ENCODE results near the gene ITGAD. TPM values are rescaled to one million over a fixed set of nuclear protein-coding genes. Genes with fewer than 3 reads are reported as not detected.

Gene ITGAD
- 0.06 TPM in 1 of 2 replicates, not detected in the other for total RNA-seq (2014; rRNA removed; shearing (Covaris generic))

DNA sequence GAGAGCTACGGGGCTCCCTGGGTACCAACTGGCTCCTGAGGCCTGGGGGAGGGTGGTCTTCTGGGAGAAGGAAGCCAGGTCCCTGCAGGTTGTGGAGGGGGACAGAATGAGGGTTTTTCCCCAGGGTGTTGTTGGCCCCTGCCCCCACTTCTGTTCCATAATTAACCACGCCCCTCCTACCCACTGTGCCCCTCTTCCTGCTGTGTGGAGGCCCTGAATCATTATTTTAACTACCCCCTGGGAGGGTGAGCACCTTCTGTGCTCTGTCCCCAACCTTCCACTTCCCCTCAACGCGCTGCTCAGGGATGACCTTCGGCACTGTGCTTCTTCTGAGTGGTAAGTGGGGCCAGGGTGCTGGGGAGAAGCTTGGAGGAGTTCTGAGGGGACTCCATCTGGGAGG is at the start of gene ITGAD:
Gene ITGAD (plus strand): TSS at position 280 of the 400 bp plus-strand sequence. CDS start 26 bp downstream, at position 306.
- peak; percentile 40 for DNase-seq (ENCODE audit: low read depth)

DNA sequence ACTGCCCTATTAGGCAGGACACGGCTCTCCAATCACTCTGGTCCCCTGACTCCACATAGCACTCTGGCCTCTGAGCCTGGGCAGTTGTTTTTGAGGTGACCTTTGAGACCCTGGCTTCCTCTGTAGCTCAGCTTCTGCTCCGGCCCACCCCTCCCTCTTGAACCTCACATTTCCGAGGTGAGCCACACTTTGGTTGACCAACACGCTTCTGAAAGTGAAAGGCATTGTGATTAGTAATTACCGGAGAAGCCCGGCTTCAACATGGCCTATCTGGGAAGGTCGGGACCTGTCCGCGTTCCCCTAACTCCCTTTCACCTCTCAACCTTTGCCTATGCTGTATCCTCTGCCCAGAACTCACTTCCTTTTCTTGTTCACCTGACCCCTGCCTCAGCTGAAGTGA is 48.4 kb upstream of the ITGAD start:
- DNase-seq (ENCODE audit: low read depth) = no peak

DNA sequence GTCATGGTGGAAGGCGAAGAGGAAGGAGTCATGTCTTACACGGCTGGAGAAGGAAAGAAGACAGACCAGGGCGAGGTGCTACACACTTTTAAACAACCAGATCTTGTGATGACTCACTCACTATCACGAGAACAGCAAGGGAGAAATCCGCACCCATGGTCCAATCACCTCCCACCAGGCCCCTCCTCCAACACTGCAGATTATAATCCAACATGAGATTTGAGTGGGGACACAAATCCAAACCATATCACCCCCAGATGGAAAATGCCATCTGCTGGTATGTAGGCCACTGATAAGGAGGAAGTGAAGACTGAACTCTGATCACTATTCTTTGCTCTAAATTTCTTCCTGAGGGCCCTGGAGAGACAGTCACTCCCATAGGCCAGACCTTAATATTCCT is 45.7 kb upstream of the ITGAD start:
- no peak for DNase-seq (ENCODE audit: low read depth)

DNA sequence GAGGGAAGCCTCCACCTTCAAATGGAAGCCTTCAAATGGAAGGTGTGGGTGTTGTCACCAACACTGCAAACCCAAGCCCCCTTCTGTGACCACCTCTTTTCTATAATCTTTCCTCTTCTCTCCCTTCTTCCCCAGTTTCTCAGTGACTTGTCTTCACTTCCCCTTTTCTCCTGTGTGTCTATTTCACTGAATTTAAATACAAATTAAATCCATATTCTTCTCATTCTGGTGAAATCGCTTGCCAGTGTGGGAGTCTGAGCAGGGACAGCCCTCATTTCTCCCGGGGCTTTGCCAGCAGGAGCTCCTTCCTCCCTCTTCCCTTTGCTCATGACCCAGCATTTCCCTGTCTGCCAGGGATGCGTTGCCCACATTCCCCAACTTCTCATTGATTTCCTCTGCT is 44.6 kb upstream of the ITGAD start:
- DNase-seq (ENCODE audit: low read depth) = no peak

DNA sequence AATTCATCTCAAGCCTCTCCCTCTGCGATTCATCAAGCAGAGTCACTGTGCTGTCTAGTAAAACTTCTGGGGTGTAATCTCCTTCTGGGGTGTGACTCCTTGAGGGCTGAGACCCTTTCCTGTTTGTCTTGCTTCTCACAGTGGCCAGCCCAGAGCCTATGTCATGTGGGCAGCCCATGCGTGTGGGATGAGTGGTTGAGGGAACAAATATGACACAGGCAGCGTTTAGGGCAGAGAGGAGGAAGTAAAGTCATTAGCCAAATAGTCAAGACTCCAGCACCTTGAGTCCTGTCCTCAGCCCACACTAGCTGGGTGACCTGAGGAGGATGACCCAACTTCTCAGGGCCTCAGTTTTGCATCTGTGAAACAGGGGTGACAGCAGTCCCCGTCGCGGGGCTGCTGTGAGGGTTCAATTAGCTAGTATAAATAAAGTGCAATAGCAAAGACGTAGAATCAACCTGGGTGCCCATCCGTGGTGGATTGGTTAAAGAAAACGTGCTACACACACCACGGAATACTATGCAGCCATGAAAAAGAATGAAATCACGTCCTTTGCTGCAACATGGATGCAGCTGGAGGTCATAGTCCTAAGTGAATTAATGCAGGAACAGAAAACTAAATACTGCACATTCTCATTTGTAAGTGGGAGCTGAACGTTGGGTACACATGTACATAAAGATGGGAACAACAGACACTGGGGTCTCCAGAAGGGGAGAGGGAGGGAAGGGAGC is 42.7 kb upstream of the ITGAD start:
- no peak for DNase-seq (ENCODE audit: low read depth)

DNA sequence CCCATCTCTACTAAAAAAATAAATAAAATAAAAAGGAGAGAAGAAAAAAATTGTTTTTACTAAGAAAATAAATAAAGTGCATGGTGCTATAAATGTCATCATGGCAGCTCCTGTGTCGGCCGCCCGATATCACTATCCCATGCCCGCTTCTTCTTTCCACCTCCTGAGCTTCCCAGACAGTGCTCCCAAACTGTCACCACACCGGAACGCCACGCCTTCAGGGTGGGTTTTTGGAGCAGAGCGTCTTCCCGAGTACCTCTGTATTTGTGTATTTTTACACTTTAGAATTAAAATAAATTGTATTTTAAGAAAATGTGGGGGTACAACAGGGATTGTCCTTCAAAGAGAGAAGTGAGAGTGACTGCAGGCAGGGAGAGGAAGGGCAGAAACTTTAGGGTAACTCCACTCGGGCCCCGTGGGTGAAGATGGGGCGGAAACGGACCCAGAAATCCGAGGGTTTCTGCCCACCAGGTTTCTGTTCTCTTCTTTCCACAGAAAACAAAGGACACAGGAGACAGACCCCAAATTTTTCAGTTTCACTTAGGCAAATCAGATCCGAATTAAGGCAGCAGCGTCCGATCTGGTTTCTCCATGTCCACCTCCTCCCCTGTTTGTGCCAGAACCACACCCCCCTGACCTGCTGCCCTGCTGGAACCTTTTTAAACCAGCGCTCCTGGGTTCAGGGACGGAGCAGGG is 41.7 kb upstream of the ITGAD start:
- no peak for DNase-seq (ENCODE audit: low read depth)

DNA sequence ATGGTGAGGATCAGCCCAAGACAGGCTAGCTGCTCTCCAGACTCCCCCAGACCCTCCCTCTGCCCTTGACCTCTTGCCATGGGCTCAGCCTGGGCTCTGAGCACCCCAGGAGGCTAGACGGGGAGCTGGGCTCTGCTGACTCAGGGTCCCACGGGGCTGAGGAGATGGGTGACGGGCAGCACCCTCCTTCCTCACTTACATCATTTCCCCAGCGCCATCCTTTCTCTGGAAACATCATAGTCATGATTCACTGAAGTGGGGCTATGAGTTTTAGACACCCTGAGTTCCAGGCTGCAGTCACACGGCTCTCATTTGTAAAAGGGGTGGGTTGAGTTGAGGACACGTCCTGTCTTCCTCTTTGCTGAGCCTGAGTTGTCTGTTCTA is 41.2 kb upstream of the ITGAD start:
- DNase-seq (ENCODE audit: low read depth) = peak; percentile 18

DNA sequence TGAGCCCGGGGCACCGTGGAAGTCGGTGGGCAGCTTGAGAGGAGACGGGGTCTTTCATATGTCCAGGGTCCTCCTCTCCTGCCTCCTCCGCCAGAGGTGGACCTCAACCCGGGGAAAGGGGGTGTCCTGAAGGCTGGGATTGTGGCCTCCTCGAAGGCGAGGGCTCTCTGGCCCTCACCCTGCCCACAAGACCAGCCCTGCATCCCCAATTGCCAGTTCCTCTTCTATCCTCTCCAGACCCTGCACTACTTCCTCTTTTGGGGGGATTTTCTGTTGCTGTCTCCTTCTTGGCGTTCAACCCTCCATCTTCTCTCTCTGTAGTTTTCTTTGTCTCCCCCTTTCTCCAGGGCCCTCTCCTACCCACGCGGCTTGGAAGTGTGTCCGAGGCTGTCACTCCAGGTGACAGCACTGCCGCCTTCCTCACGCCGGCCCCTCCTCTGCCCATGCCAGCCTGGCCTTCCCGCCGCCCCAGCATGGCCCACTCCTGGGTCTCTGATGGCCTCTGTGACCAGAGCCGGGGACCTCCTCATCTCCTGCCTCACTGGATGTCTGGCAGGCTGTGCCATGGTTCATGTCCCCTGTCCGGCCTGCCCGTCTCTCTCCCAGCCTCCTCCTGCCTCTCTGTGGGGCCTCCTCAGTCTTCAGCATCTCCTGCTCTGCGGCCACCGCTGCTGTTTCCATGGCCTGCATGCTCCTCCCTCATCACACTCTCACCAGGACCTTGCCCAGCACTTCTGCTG is 40.6 kb upstream of the ITGAD start:
- DNase-seq (ENCODE audit: low read depth) = no peak

DNA sequence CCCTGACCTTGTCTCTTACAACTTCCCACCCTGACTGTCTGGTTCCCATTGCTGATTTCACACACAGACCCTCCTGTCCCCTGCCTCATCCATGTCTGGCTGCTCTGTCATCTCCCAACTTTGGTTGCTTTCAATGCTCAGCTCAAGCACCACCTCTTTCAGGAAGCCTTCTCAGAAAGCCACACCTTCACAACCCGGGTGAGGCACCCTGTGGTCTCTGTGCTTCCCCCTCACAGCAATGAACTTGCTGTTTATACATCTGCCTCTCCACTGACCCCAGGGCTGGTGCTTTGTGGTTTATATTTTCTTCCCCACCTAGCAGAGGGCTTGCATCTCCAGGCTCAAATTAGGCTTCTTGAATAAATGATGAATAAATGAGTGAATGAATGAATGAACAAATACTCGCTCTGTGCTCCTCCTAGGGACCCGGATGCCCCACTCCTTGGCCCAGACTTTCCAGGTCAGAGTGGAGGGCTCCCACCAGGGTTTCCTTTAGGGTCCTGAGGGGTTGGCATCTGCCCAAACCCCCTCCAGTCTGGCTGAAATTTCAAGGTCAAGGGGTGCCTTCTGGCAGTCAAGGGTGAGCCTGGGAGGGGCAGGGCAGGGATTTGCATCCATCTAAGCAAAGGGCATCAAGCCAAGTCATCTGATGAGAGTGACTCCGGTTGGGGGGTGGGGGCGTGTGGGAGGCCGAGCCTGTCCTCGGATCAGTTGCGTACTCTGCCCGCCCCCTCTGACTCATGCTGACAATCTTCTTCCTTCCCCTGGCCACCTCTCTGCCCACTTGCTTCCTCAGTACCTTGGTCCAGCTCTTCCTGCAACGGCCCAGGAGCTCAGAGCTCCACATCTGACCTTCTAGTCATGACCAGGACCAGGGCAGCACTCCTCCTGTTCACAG is 38.5 kb upstream of the ITGAD start, which contains the start of gene ITGAX:
Gene ITGAX (plus strand): TSS at position 783 of the 898 bp plus-strand sequence. CDS start 79 bp downstream, at position 862.
- DNase-seq (ENCODE audit: low read depth) = peak; percentile 80

DNA sequence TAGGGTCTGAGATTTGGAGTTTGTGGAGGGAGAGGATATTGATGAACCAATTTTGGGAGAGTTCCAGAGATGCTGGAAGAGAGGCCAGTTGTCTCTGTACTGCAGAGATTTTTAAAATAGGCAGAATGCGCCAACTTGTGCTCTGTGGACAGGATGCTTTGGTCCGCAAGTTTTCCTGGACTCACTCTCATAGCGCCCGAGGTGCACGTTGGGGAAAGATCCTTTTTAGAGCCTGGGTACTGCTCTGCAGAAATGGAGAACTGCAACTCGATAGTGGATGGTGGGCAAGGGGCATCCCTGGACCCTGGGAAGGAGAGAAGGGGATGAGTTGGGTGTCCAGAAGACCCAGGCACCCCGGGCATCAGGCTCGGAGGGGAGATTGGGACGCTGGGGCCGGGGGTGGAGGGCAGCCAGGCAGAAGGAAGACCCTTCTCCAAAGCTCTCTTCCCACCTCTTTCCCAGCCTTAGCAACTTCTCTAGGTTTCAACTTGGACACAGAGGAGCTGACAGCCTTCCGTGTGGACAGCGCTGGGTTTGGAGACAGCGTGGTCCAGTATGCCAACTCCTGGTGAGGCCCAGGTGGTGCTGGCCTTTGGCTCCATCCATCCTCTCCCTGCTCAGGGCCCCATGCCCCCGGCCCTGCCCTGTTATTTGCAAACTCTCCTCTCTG is 37.6 kb upstream of the ITGAD start:
- no peak for DNase-seq (ENCODE audit: low read depth)

DNA sequence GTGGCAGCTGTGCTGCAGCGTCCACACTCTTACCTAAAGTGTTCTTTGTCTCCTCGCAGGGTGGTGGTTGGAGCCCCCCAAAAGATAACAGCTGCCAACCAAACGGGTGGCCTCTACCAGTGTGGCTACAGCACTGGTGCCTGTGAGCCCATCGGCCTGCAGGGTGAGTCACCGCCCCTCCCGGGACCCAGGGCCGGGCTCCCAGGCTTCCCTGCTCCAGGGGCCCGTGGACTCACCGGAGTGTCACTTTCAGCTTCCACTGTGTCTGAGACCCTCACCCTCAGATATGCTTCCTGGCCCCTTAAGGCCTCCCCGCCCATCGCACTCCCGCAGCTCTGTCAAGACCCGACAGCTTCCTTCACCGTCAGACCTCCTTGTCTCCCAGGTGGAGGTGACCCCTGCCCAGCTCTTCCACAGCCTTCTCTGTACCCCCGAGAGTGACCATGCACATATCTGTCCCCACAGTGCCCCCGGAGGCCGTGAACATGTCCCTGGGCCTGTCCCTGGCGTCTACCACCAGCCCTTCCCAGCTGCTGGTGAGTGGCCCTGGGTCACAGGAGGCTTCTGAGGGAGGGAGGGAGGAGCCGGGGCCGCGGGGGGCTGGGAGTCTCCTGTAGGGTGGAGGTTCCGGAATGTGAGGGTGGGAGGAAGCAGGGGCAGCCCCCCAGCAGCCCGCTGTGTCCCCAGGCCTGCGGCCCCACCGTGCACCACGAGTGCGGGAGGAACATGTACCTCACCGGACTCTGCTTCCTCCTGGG is 36.4 kb upstream of the ITGAD start:
- DNase-seq (ENCODE audit: low read depth) = peak; percentile 15

DNA sequence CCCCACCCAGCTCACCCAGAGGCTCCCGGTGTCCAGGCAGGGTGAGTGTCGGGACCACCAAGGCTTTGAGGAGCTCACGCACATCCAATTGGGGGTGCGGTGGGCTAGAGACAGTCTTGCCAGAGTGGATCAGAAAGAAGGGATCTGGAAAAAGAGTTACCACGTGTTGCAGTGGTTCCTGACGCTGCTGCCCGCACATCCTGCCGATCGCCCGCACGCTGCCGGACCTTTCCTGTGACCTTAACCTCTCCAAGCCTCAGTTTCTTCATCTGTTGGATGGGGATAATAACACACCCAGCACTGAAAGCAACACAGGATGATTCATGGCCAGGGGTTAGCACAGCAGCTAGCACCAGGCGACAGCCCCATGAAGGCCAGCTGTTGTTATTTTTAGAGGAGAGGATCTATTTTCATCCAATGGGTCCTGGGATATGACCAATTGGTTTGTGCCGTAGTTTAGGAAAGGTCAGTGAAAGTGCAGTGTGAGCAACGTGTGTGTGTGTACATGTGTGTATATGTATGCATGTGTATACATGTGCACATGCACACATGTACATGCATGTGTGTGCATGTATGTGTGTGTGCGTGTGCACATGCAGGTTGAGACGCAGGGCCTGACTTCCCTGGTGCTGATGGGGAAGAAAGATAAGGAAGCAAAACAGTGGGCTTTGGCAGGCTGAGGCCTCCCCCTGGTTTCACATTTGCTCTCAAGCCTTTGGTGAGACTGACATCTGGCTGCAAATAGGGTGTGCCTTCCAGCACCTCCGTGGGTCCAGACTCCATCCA is 35.6 kb upstream of the ITGAD start:
- no peak for DNase-seq (ENCODE audit: low read depth)

DNA sequence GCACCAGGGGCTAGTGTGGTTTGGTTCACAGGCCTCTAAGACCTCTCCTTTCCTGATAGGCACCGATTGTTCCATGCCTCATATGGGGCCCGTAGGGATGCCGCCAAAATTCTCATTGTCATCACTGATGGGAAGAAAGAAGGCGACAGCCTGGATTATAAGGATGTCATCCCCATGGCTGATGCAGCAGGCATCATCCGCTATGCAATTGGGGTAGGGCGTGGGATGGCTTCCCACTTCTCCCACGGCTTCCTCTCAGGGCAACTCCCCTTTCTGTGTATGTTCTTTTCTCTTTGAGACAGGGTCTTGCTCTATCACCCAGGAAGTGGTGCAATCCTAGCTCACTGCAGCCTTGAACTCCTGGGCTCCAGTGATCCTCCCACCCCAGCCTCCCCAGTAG is 32.9 kb upstream of the ITGAD start:
- no peak for DNase-seq (ENCODE audit: low read depth)

DNA sequence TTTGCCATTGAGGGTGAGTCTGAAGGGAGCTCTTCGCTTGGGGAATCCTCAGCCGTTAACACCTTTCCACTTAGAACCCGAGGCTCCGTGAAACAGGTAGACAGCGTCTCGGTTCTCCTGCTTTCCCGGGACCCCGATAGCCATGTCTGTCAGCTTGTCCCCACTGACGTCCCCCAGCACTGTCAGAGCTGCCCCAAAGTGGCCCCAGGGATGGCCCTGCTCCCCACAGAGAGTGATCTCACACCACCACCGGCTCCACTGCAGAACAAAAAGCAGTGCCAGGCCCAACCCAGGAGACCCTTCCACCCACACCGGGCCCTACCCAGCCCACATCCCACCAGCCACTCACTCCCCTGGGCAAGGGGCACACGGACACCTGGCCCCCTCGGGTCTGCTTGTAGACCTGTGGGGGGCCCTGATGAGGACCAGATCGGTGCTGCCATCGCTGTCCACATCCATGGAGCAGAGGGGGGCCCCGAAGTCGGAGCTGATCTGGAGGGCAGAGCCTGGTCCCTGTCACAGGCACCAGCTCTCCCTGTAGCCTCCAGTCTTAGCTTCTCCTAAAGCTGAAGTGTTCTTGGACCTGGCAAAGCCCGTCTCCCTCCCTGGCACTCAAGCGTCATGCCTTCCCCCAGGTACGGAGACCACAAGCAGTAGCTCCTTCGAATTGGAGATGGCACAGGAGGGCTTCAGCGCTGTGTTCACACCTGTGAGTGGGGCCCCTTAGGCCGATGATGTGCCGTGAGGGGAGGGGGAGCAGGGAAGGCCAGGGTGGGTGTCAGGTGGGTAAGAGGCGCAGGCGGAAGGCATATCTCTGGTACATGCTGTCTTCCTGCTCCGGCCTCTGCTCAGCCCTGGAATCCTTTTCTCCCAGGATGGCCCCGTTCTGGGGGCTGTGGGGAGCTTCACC is 31.7 kb upstream of the ITGAD start:
- no peak for DNase-seq (ENCODE audit: low read depth)

DNA sequence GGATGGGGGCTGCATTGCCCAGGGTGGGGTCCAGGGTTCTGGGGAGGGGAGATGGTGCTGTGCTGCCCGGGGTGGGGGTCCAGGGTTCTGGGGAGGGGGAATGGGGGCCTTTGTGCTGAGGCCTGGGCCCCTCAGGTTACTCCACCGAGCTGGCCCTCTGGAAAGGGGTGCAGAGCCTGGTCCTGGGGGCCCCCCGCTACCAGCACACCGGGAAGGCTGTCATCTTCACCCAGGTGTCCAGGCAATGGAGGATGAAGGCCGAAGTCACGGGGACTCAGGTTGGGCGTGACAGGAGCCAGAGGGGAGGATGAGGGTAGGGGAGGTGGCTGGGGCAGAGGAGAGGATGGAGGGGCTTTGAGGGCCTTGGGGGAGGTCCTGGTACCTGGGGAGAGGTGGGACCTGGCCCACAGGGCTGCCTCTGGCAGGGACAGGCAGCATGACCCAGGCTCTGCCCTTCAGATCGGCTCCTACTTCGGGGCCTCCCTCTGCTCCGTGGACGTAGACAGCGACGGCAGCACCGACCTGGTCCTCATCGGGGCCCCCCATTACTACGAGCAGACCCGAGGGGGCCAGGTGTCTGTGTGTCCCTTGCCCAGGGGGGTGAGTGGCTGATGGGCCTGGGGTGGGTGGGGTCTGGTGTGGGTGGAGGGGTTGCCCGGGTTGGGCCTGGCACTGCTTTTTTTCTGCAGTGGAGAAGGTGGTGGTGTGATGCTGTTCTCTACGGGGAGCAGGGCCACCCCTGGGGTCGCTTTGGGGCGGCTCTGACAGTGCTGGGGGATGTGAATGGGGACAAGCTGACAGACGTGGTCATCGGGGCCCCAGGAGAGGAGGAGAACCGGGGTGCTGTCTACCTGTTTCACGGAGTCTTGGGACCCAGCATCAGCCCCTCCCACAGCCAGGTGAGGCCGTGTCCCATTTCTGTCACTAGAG is 30.4 kb upstream of the ITGAD start:
- no peak for DNase-seq (ENCODE audit: low read depth)

DNA sequence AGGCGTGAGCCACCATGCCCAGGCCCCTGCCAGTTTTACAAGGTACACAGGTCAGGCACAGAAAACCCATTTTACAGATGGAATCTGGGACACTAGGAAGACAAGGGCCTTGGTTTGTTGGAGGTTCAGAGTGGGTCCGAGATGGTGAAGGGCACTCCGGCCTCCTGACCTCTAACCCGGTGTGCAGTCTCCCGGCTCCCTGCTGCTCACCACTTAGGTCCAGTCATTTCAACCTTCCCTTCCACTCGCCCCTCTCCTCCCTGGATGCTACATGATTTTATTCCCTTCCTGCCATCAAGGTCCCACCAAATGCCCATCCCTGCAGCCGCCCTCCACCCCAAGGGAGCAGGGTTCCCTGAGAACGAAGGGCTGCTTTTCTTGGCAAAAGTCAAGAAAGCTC is 29.4 kb upstream of the ITGAD start:
- DNase-seq (ENCODE audit: low read depth) = no peak

DNA sequence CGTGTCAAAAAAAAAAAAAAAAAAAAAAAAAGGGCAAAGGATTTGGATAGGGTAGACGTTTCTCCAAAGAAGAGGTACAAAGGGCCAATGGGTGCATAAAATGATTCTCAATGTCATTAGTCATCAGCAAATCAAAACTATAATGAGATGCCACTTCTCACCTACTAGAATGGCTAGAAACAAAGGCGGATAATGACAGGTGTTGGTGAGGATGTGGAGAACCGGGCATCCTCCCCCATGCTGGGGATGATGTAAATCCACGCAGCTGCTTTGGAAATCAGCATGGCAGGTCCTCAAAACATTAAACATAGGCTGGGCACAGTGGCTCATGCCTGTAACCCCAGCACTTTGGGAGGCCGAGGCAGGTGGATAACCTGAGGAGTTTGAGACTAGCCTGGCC is 28.7 kb upstream of the ITGAD start:
- no peak for DNase-seq (ENCODE audit: low read depth)

Data from Daoy (cell line).